ENCODE measurements around the gene GPR61. TPM values are rescaled to one million over a fixed set of nuclear protein-coding genes. Genes with fewer than 3 reads are reported as not detected.

GPR61 gene
- total RNA-seq, 1 experiment from 2014 or later, result 0.48 TPM

- H3K56ac ChIP-seq (ENCODE audit: insufficient read length, low read depth, low read length), result no peak overlapping the region
Observed at GRCh38 chr1:109542657-109543056, 3.0 kb downstream of the GPR61 start.

More at GRCh38 chr1:109542657-109543056, 3.0 kb downstream of the GPR61 start:
- Mint-ChIP-seq H3K27me3 (ENCODE audit: low read depth) (peaks cover 2% of the 10 kb centered on the region), H3K4me3 (no peak overlapping the region), H3K27ac (no peak overlapping the region), H3K4me1 (peaks cover 22 to 40% of the 10 kb centered on the region in 2 experiments), H3K36me3 (ENCODE audit: insufficient read depth in 1 of 3, low read depth in 3 of 3) (no peaks in the 10 kb centered on the region; a peak in 1 of 7 replicates), H3K9me3 (no peaks in the 10 kb centered on the region)
- H2BK20ac ChIP-seq (ENCODE audit: low read depth, low read length, poor library complexity, severe bottlenecking), result no peak overlapping the region
- no peaks in the 10 kb centered on the region for H3K9me3 ChIP-seq (ENCODE audit: control insufficient read depth, low read depth, low read length)
- DNase-seq, result no peak
- no peaks in the 10 kb centered on the region for H3K27me3 ChIP-seq (ENCODE audit: insufficient read depth, low read length)
- no peak overlapping the region for H2BK5ac ChIP-seq (ENCODE audit: insufficient read length, low read length)
- peaks cover 3% of the 10 kb centered on the region for H3K23me2 ChIP-seq (ENCODE audit: insufficient read length, low read depth, low read length, poor library complexity, severe bottlenecking)
- H3K9ac ChIP-seq (ENCODE audit: extremely low read depth, insufficient read length, low read length), result no peak overlapping the region
- no peaks in the 10 kb centered on the region for H4K20me1 ChIP-seq (ENCODE audit: control insufficient read depth, insufficient read depth, insufficient read length)
- no peak overlapping the region for H2AFZ ChIP-seq (ENCODE audit: low read length)
- no peak overlapping the region; the same call in 1 of the 2 replicates for H3K14ac ChIP-seq (ENCODE audit: insufficient read depth, low read length)
- H3K4ac ChIP-seq (ENCODE audit: low read depth, low read length), result no peak overlapping the region
- H2AK5ac ChIP-seq (ENCODE audit: insufficient read length, low read length), result no peak overlapping the region
- no peak overlapping the region for H3K4me2 ChIP-seq (ENCODE audit: insufficient read depth, insufficient read length, low read length)
- H3K79me2 ChIP-seq (ENCODE audit: insufficient read depth, low read length), result no peaks in the 10 kb centered on the region
- WGBS (ENCODE audit: extremely low coverage, insufficient read length, low lambda C conversion rate), result no CpG with 5 or more reads among the region's 10 CpGs
- H4K8ac ChIP-seq (replicated peaks; ENCODE audit: insufficient read length, low read depth, low read length), result no peak overlapping the region
- H3K79me1 ChIP-seq (ENCODE audit: insufficient read depth, low read depth, low read length, poor library complexity, severe bottlenecking), result no peaks in the 10 kb centered on the region
- no peak overlapping the region for H2BK15ac ChIP-seq (ENCODE audit: low read depth, low read length)
- no peak overlapping the region for H3T11ph ChIP-seq (ENCODE audit: low read length)
- no peak overlapping the region for H3K27ac ChIP-seq (ENCODE audit: insufficient read length, low read depth, low read length)
- H2BK12ac ChIP-seq (ENCODE audit: insufficient read length, low read depth, low read length), result no peak overlapping the region
- no peak for TF ChIP-seq CTCF (conservative IDR thresholded peaks at IDR 0.05)
- H4K5ac ChIP-seq (ENCODE audit: insufficient read length, low read depth, low read length), result no peak overlapping the region
- no peak overlapping the region for H4K91ac ChIP-seq (ENCODE audit: insufficient read length, low read depth, low read length)
- H3K4me1 ChIP-seq (ENCODE audit: insufficient read depth, low read length), result no peaks in the 10 kb centered on the region; the same call in 1 of the 2 replicates
- H2BK120ac ChIP-seq (ENCODE audit: low read depth, low read length, poor library complexity, severe bottlenecking), result no peak overlapping the region
- no peak overlapping the region for H3K18ac ChIP-seq (ENCODE audit: insufficient read length, low read depth, low read length)
- H3K23ac ChIP-seq (ENCODE audit: insufficient read length, low read depth, low read length), result no peak overlapping the region
